Measurements from ENCODE around the gene ERC2. TPM values are rescaled to one million over a fixed set of nuclear protein-coding genes. Genes with fewer than 3 reads are reported as not detected.

ERC2 gene
- total RNA-seq, 1 donor = 0.36 TPM

GRCh38 chr3:55780913-55781312 lies 687.4 kb downstream of the ERC2 start:
- Histone ChIP-seq H3K4me3 (ENCODE audit: insufficient read depth, low read length) (no peak overlapping the region), H4K20me1 (ENCODE audit: insufficient read depth, low read length) (no peaks in the 10 kb centered on the region), H2AFZ (ENCODE audit: low read length) (no peak overlapping the region), H3K36me3 (ENCODE audit: insufficient read depth, low read length) (no peaks in the 10 kb centered on the region), H3K9me3 (ENCODE audit: low read depth, low read length) (no peaks in the 10 kb centered on the region), H3K4me2 (ENCODE audit: insufficient read depth, low read length) (no peak overlapping the region), H3K4me1 (ENCODE audit: insufficient read depth, low read length) (no peaks in the 10 kb centered on the region), H3K27me3 (ENCODE audit: insufficient read depth, low read length) (peaks cover 3% of the 10 kb centered on the region), H3K79me2 (ENCODE audit: insufficient read depth, low read length) (no peaks in the 10 kb centered on the region), H3K27ac (ENCODE audit: low read depth, low read length) (no peak overlapping the region)
- no peak for TF ChIP-seq CTCF (IDR thresholded peaks at IDR 0.05; ENCODE audit: extremely low read depth, low read depth, low read length)
- no peak for DNase-seq (ENCODE audit: insufficient read length, low spot score, missing footprints)

GRCh38 chr3:55779543-55779942 lies 688.7 kb downstream of the ERC2 start:
- H3K9me3 ChIP-seq (ENCODE audit: low read depth, low read length) = no peaks in the 10 kb centered on the region
- H3K4me3 ChIP-seq (ENCODE audit: insufficient read depth, low read length) = no peak overlapping the region
- TF ChIP-seq CTCF (IDR thresholded peaks at IDR 0.05; ENCODE audit: extremely low read depth, low read depth, low read length) = no peak
- no peaks in the 10 kb centered on the region for H3K79me2 ChIP-seq (ENCODE audit: insufficient read depth, low read length)
- no peaks in the 10 kb centered on the region for H3K4me1 ChIP-seq (ENCODE audit: insufficient read depth, low read length)
- no peaks in the 10 kb centered on the region for H3K36me3 ChIP-seq (ENCODE audit: insufficient read depth, low read length)
- H3K27me3 ChIP-seq (ENCODE audit: insufficient read depth, low read length) = peaks cover 3% of the 10 kb centered on the region
- H2AFZ ChIP-seq (ENCODE audit: low read length) = no peak overlapping the region
- H3K4me2 ChIP-seq (ENCODE audit: insufficient read depth, low read length) = no peak overlapping the region
- H4K20me1 ChIP-seq (ENCODE audit: insufficient read depth, low read length) = no peaks in the 10 kb centered on the region
- no peak for DNase-seq (ENCODE audit: insufficient read length, low spot score, missing footprints)
- H3K27ac ChIP-seq (ENCODE audit: low read depth, low read length) = no peak overlapping the region

GRCh38 chr3:55775366-55776154 lies 692.7 kb downstream of the ERC2 start:
- DNase-seq (ENCODE audit: insufficient read length, low spot score, missing footprints) = no peak
- Histone ChIP-seq H2AFZ (ENCODE audit: low read length) (no peak overlapping the region), H3K4me3 (ENCODE audit: insufficient read depth, low read length) (no peak overlapping the region), H4K20me1 (ENCODE audit: insufficient read depth, low read length) (no peaks in the 10 kb centered on the region), H3K27me3 (ENCODE audit: insufficient read depth, low read length) (no peaks in the 10 kb centered on the region), H3K36me3 (ENCODE audit: insufficient read depth, low read length) (no peaks in the 10 kb centered on the region), H3K4me2 (ENCODE audit: insufficient read depth, low read length) (no peak overlapping the region), H3K4me1 (ENCODE audit: insufficient read depth, low read length) (no peaks in the 10 kb centered on the region), H3K9me3 (ENCODE audit: low read depth, low read length) (no peaks in the 10 kb centered on the region), H3K79me2 (ENCODE audit: insufficient read depth, low read length) (no peaks in the 10 kb centered on the region), H3K27ac (ENCODE audit: low read depth, low read length) (no peak overlapping the region)
- TF ChIP-seq CTCF (IDR thresholded peaks at IDR 0.05; ENCODE audit: extremely low read depth, low read depth, low read length) = no peak

- Histone ChIP-seq H3K4me3 (ENCODE audit: insufficient read depth, low read length) (no peak overlapping the region), H3K27ac (ENCODE audit: low read depth, low read length) (no peak overlapping the region), H3K79me2 (ENCODE audit: insufficient read depth, low read length) (no peaks in the 10 kb centered on the region), H2AFZ (ENCODE audit: low read length) (no peak overlapping the region), H3K4me1 (ENCODE audit: insufficient read depth, low read length) (no peaks in the 10 kb centered on the region), H3K36me3 (ENCODE audit: insufficient read depth, low read length) (no peaks in the 10 kb centered on the region), H3K4me2 (ENCODE audit: insufficient read depth, low read length) (no peak overlapping the region), H3K27me3 (ENCODE audit: insufficient read depth, low read length) (no peaks in the 10 kb centered on the region), H4K20me1 (ENCODE audit: insufficient read depth, low read length) (no peaks in the 10 kb centered on the region), H3K9me3 (ENCODE audit: low read depth, low read length) (no peaks in the 10 kb centered on the region)
- no peak for TF ChIP-seq CTCF (IDR thresholded peaks at IDR 0.05; ENCODE audit: extremely low read depth, low read depth, low read length)
- DNase-seq (ENCODE audit: insufficient read length, low spot score, missing footprints) = no peak
Measured at GRCh38 chr3:55774856-55775255, 693.4 kb downstream of the ERC2 start.

Measured in osteoblast (primary cell).